ENCODE measurements around the gene TMEM72.
A peak's percentile ranks its signal among the peaks of the same experiment; 100 is the strongest.

Gene TMEM72

DNA sequence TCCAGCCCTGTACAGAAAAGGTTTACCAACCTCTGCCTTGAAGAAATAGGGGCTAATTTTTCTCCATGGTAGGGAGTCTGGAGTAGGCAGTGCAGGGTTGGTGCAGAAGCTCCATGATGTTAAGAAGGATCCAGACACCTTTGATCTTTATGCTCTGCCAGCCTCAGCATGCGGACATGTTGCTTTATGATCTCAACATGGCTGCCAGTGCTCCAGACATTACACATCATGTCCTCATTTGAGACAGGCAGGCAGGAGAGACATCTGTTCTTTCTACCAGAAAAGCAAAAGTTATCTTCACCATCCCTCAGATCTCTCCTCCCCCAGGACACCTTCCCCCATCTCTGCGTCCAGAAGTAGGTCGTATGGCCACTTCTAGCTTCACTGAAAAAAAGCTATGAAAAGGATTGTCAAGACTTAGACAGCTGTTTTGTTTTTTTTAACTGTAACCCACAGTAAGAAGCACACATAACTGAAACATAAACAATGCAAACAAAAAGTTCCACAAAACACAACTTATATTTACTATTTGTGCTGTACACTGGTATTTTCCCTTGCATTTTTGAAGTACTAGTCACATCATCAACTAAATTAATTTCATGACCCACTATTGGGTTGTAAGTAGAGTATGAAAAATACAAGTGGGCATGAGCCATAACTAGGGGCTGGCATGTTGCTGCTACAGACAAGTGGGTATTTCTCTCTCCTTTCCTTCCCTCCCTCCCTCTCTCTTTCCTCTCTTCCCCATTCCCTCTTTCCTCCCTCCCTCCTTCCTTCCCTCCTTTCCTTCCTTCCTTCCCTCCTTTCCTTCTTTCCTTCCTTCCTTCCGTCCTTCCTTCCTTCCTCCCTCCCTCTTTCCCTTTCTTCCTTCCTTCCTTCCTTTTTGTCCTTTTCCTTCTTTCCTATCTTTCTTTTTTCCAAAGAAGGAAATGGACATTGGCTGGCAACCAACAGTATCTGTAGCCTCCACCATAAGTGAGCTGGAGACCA is 45.9 kb downstream of the TMEM72 start:
- DNase-seq, result no peak

DNA sequence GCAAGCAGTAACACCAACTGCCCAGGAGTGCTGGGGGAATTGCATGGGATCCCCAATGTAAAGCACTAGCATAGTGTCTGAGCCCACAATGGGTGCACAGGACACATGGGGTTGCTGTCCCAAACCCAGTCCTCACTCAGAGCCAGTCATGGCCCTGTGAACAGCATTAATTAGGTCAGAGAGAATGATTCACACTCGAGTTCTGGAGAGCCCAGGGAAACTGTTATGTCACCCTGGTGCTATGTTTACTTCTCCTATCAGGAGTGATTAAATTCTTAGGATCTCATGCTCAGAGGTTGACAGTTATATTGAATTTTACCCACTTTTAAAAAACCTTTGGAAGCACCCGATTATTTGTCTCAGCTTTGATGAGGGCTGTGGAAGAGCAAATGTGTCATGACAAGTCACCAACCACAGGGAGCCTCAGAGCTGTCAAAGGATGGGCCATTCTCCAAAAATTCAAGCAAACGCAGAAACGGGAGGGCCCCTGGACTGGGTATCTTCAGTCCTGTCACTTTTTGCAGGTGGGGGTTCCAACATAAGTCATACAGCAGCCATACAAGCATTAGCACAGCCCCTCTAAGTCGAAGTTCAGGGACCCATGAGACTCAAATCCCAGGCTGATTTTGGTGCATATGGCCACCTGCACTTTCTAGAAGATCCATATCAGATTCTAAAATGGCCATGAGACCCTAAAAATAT is 47.2 kb downstream of the TMEM72 start:
- no peak for DNase-seq

DNA sequence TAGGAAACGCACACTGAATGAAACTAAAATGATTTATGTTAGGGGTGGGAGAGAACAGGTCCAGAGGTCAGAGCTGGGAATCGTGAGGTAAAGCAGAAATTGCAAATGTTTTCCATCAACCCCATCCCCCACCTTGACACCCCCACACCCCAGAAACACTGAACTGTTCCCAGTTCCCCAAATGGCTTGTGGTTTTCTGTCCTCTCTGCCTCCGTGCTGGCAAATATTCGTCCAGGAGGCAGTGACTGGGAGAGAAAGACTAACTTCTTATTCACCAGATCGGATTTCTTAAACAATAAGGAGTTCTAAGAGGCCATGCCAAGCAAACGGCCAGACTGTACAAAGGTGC is 47.7 kb downstream of the TMEM72 start:
- DNase-seq, result peak in 1 of 6 experiments; percentile 39

- DNase-seq, result peak; percentile 81 to 90 (median 86)
Measured at GRCh38 chr10:44959247-44960087, 48.3 kb downstream of the TMEM72 start, which contains the start of gene RASSF4. Gene RASSF4 (plus strand): TSS chr10:44959802. CDS start chr10:44970203, 10,401 bp downstream.

GRCh38 chr10:44960088-44960460 is 48.9 kb downstream of the TMEM72 start:
- no peak for DNase-seq

- no peak for DNase-seq
Measured at GRCh38 chr10:44960482-44961229, 49.5 kb downstream of the TMEM72 start.

GRCh38 chr10:44961230-44961571 is 50.1 kb downstream of the TMEM72 start:
- no peak for DNase-seq

DNA sequence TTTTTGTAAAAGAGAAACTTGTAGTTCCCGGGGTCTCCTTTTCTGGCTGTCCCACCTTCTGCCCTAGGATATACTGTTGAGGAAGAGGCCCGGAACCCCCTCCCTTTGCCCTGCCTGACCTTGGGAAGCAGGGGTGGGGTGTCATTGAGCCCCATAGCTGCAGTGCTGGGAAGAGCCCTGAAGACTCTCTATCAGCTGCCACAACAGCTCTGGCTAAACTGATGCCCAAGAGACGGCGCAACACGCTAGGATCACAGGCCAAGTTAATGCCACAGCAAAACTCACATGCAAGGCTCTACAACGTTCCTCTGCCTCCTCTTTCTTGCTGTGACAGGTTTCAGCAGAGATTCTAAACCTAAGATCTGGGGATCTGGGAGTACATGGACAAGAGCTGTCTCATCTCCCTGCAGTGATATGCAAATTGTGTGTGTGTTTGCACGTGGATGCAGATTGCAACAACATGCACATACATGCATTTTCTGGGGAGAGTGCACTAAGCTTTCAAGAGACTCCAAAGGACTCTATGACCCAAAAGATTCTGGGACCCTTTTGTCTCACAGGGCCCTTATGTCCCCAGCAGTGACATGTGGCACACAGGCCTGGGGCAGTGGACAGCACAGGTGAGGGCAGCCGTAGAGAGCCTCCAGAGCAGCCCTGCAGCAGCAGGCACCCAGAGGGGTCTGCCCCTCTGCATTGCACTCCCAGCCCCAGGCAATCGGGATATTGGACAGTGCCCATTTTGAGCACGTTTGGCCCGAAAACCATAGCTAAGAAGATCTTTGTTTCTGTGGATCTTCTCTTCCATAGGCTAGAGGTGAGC is 51.0 kb downstream of the TMEM72 start:
- DNase-seq, result no peak

DNA sequence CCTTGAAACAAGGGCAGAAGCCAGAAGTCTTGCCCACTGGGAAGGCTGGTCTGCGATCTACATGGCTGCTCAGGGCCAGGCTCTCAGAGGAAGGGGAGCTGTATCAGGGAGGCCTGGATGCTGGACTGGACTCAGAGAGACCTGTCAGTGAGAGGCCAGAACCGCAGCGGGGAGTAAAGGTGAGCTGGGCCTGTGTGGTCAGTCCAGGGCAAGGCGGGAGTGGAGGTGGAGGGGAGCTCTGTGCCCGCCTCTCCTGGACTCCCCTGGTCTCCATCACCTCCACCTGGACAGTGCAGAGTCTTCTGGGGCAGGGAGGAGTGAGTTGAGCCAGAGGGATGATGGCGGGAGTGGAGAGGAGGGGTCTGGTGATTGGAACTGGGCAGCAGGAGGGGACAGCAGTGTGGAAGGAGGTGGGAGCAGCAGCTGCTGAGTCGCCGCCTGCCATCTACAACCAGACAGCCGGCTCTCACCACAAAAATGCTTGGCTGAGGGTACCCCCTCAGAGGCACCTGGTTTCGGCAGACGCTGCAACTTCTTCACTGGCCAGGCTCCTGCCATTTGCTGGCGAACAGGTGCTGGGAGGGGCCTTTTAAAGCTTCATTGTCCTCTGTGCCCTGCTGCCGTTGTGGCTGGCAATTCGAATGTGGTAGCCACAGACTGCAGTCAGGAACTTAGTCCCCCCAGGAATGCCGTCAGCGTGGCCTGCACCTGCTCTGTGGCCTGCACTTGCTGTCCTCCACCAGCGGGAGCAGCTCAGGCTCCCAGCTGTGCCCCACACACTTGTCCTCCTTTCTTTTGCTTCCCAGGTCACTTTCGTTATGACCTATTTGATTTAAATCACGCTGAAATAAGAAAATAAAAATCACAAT is 52.0 kb downstream of the TMEM72 start:
- DNase-seq, result no peak

DNA sequence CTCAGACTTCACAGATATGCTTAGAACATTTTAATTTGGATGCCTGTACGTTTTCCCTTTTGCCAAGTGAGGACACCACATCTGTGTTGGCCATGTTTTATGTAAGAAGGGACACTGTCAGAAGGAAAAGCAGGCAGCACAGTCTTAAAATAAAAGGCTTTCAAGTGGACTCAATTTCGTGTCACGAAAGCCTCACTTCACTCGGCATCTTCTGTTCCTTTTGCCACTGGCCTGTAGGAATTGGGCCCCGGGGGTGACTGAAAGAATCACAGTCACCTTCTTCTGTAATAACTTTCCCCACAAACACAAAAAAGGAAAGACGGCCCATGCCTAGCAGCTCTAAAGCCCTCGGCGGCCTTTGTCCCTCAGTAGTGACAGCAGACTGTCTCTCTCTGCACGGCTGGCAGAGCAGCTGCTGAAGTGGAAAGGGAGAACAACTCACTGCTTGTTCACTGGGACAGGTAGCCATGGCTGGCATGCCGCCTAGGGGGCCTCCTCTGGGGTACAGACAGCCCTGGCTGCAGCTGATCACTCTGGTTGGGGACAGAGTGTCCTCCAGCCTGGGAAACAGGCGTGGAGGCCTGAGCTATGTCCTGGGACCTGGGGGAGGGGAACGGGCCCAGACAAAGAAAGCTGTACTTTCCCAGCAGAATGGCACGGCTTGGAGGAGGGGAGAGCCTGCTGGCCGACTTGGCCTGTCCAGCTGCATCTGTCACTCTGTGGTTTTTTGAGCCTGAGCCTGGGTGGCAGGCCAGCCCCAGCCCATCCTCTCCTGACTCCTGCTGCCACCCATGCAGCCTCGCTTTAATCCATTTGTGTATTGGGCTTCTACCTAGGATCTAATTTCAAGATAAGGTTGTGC is 52.9 kb downstream of the TMEM72 start:
- DNase-seq, result no peak

GRCh38 chr10:44965104-44965503 is 54.0 kb downstream of the TMEM72 start:
- DNase-seq, result no peak

- DNase-seq, result no peak
Measured at GRCh38 chr10:44965651-44966097, 54.5 kb downstream of the TMEM72 start.

DNA sequence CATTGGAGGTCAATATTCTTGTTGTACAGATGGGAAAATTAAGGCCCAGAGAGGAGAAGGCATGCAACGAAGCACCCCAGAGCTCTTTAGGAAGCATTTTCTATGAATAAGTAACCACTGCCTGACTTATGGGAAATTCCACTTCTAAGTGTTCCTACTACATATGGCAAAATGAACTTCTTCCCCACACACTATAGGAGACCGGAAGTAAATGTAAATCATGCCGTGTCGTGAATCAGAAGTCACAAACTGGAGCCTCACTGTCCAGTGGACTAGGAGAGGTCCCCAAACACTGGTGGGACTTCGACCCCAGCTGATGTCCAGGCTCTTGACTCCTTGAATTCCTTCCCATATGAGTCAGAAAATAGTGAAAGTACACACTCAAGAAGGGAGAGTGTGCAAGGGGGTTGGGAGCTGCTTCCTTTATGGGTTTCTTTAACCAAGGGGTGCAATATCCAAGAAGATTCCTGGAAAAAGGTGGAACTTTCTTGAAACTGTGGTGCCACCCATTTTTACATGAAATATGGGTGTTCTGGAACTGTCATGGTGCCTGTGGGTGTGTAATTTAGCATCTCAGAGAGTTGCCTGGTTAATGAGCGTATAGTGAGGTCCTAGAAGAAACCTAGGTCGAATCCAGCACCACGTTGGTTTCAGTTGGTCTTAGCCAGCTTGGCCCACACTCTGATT is 55.1 kb downstream of the TMEM72 start:
- no peak for DNase-seq

GRCh38 chr10:44966816-44967509 is 55.8 kb downstream of the TMEM72 start:
- no peak for DNase-seq

GRCh38 chr10:44967616-44968015 is 56.5 kb downstream of the TMEM72 start:
- no peak for DNase-seq

- DNase-seq, result no peak
Measured at GRCh38 chr10:44968091-44968490, 57.0 kb downstream of the TMEM72 start.

DNA sequence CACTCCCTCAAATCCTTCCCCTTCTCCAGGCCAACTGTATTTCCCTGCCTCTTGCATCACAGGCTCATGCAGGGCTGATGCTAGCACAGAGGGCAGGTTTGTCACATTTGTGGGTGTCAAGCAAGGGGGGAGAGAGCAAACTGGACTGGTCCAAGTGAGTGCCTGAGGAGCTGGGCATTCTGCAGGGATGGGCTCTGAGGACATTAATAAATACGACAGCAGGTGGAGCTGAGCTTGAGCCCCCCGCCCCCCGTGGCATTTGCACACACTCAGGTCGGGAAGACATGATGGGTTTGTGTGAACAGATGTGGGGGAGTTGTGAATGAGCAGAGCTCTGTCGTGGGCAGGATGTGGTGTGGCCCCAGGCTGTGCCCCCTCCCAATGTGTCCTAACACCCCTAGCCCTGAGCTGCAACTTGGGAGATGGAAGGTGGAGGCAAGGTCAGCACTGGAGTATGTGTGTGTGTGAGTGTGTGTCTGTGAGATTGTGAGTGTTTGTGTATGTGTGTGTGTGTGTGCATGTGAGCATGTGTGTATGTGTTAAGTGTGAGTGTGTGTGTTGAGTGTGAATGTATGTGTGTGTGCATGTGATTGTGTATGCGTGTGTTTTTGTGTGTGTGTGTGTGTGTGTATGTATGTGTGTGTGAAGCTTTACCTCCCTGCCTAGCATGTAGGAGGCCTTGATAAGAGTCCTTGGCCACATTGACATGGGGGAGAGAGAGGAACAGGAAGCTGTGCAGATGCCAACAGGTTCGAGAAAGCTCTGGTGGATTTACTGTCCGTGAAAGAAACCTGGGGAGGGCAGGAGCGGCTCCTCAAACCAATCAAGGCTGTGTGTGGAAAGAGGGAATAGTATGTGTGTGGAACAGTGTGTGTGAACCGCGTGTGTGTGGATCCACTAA is 57.6 kb downstream of the TMEM72 start:
- no peak for DNase-seq

Data from stimulated activated naive CD4-positive, alpha-beta T cell (primary cell).